Activated naive CD8-positive, alpha-beta T cell treated with anti-CD3 and anti-CD28 coated beads, Interleukin-2, amount 50 U/mL, for 24 hours (primary cell): ENCODE results near the gene CEP95.
A peak's percentile ranks its signal among the peaks of the same experiment; 100 is the strongest.
"Not testable (repeated sequence)": the region's sequence is repeated elsewhere in the genome, so short reads cannot be mapped to it uniquely, and the experiment has no call there.

Experiments used
- ATAC-seq: fragments of 150-1000 bp; cut with Tn5 transposase; one replicate; pipeline ENCODE4 v1.10.0; 2021
- DNase-seq: peaks from one replicate; pipeline ENCODE4 v3.0.0; 2021
- H3K27ac Mint-ChIP-seq: one replicate; pipeline ENCODE4 v1.8.0; 2021; ENCODE audit warnings: mild to moderate bottlenecking, mixed read lengths
- H3K27me3 Mint-ChIP-seq: one replicate; pipeline ENCODE4 v1.8.0; 2021; ENCODE audit warnings: mixed read lengths
- H3K36me3 Mint-ChIP-seq: one replicate; pipeline ENCODE4 v1.8.0; 2021; ENCODE audit warnings: low read depth, mixed read lengths
- H3K4me1 Mint-ChIP-seq: one replicate; pipeline ENCODE4 v1.8.0; 2021; ENCODE audit warnings: mixed read lengths
- H3K4me3 Mint-ChIP-seq: one replicate; pipeline ENCODE4 v1.8.0; 2021; ENCODE audit warnings: mild to moderate bottlenecking, moderate library complexity, mixed read lengths
- H3K9me3 Mint-ChIP-seq: one replicate; pipeline ENCODE4 v1.8.0; 2021; ENCODE audit warnings: mixed read lengths

CEP95 gene

GRCh38 chr17:64506576-64507412 is at the start of gene CEP95:
CEP95 (plus strand) TSS chr17:64506977; CDS start chr17:64507098, 121 bp downstream.
- no peaks in the 10 kb centered on the region for H3K9me3 Mint-ChIP-seq
- peaks cover 62% of the 10 kb centered on the region for H3K4me1 Mint-ChIP-seq
- peaks cover 3% of the 10 kb centered on the region for H3K27me3 Mint-ChIP-seq
- peak within 1 kb of the TSS; percentile 100 for H3K27ac Mint-ChIP-seq
- peak within 1 kb of the TSS; percentile 100 for H3K4me3 Mint-ChIP-seq
- H3K36me3 Mint-ChIP-seq, result peaks cover 69% of the 10 kb centered on the region
- ATAC-seq, result peak; percentile 62
- peak; percentile 96 for DNase-seq

GRCh38 chr17:64457156-64457555 is 49.6 kb upstream of the CEP95 start:
- H3K4me1 Mint-ChIP-seq, result peaks cover 18% of the 10 kb centered on the region

GRCh38 chr17:64458756-64459155 is 48.0 kb upstream of the CEP95 start:
- no peaks in the 10 kb centered on the region for H3K36me3 Mint-ChIP-seq
- H3K9me3 Mint-ChIP-seq, result no peaks in the 10 kb centered on the region
- no peak overlapping the region for H3K4me3 Mint-ChIP-seq
- DNase-seq (no peak), ATAC-seq (no peak)
- no peak overlapping the region for H3K27ac Mint-ChIP-seq
- H3K4me1 Mint-ChIP-seq, result peaks cover 18% of the 10 kb centered on the region
- H3K27me3 Mint-ChIP-seq, result no peaks in the 10 kb centered on the region

More at GRCh38 chr17:64457156-64457555, 49.6 kb upstream of the CEP95 start:
- no peak overlapping the region for H3K4me3 Mint-ChIP-seq
- ATAC-seq (no peak), DNase-seq (no peak)
- H3K36me3 Mint-ChIP-seq, result peaks cover 2% of the 10 kb centered on the region
- H3K27ac Mint-ChIP-seq, result no peak overlapping the region
- no peaks in the 10 kb centered on the region for H3K9me3 Mint-ChIP-seq
- H3K27me3 Mint-ChIP-seq, result no peaks in the 10 kb centered on the region

- DNase-seq (no peak), ATAC-seq (peak; percentile 67)
- Mint-ChIP-seq H3K4me1 (peaks cover 18% of the 10 kb centered on the region), H3K27ac (no peak overlapping the region), H3K36me3 (no peaks in the 10 kb centered on the region), H3K4me3 (no peak overlapping the region), H3K9me3 (no peaks in the 10 kb centered on the region), H3K27me3 (no peaks in the 10 kb centered on the region)
These were observed 47.5 kb upstream of the CEP95 start for GRCh38 chr17:64459284-64459747.

GRCh38 chr17:64459818-64460217 is 47.0 kb upstream of the CEP95 start:
- not testable (repeated sequence) for H3K27me3 Mint-ChIP-seq, DNase-seq, H3K4me3 Mint-ChIP-seq, H3K27ac Mint-ChIP-seq, H3K9me3 Mint-ChIP-seq, ATAC-seq, H3K36me3 Mint-ChIP-seq
- H3K4me1 Mint-ChIP-seq, result peaks cover 18% of the 10 kb centered on the region

GRCh38 chr17:64460955-64461354 is 45.8 kb upstream of the CEP95 start:
- H3K27me3 Mint-ChIP-seq, result no peaks in the 10 kb centered on the region
- DNase-seq, result no peak

GRCh38 chr17:64461788-64462187 is 45.0 kb upstream of the CEP95 start:
- no peaks in the 10 kb centered on the region for H3K27me3 Mint-ChIP-seq
- no peak for ATAC-seq
- no peak for DNase-seq
- H3K4me1 Mint-ChIP-seq, result peaks cover 8% of the 10 kb centered on the region
- no peaks in the 10 kb centered on the region for H3K9me3 Mint-ChIP-seq
- no peak overlapping the region for H3K27ac Mint-ChIP-seq
- H3K4me3 Mint-ChIP-seq, result no peak overlapping the region
- no peaks in the 10 kb centered on the region for H3K36me3 Mint-ChIP-seq

More at GRCh38 chr17:64460955-64461354, 45.8 kb upstream of the CEP95 start:
- peaks cover 14% of the 10 kb centered on the region for H3K4me1 Mint-ChIP-seq
- H3K27ac Mint-ChIP-seq, result no peak overlapping the region
- no peak overlapping the region for H3K4me3 Mint-ChIP-seq
- no peaks in the 10 kb centered on the region for H3K36me3 Mint-ChIP-seq
- H3K9me3 Mint-ChIP-seq, result no peaks in the 10 kb centered on the region
- ATAC-seq, result no peak

- DNase-seq (no peak), ATAC-seq (no peak)
- no peak overlapping the region for H3K27ac Mint-ChIP-seq
- no peaks in the 10 kb centered on the region for H3K27me3 Mint-ChIP-seq
- no peak overlapping the region for H3K4me3 Mint-ChIP-seq
- no peaks in the 10 kb centered on the region for H3K4me1 Mint-ChIP-seq
- H3K36me3 Mint-ChIP-seq, result no peaks in the 10 kb centered on the region
- H3K9me3 Mint-ChIP-seq, result no peaks in the 10 kb centered on the region
These were observed 40.6 kb upstream of the CEP95 start for GRCh38 chr17:64466019-64466735.

GRCh38 chr17:64466834-64467233 is 39.9 kb upstream of the CEP95 start:
- DNase-seq, ATAC-seq, H3K4me1 Mint-ChIP-seq, H3K4me3 Mint-ChIP-seq, H3K27ac Mint-ChIP-seq, H3K9me3 Mint-ChIP-seq, H3K36me3 Mint-ChIP-seq, H3K27me3 Mint-ChIP-seq: not testable (repeated sequence)

- peaks cover 2% of the 10 kb centered on the region for H3K4me1 Mint-ChIP-seq
- H3K27ac Mint-ChIP-seq, result no peak overlapping the region
- no peaks in the 10 kb centered on the region for H3K27me3 Mint-ChIP-seq
- no peaks in the 10 kb centered on the region for H3K9me3 Mint-ChIP-seq
- ATAC-seq (no peak), DNase-seq (no peak)
- H3K36me3 Mint-ChIP-seq, result no peaks in the 10 kb centered on the region
- H3K4me3 Mint-ChIP-seq, result no peak overlapping the region
These were observed 36.2 kb upstream of the CEP95 start for GRCh38 chr17:64470625-64471024.

- ATAC-seq (no peak), DNase-seq (no peak)
- Mint-ChIP-seq H3K4me1 (peaks cover 2% of the 10 kb centered on the region), H3K4me3 (no peak overlapping the region), H3K27ac (no peak overlapping the region), H3K27me3 (no peaks in the 10 kb centered on the region), H3K9me3 (no peaks in the 10 kb centered on the region), H3K36me3 (no peaks in the 10 kb centered on the region)
These were observed 35.3 kb upstream of the CEP95 start for GRCh38 chr17:64471440-64471839.

GRCh38 chr17:64472564-64472963 is 34.2 kb upstream of the CEP95 start:
- Mint-ChIP-seq H3K4me1 (peaks cover 2% of the 10 kb centered on the region), H3K9me3 (no peaks in the 10 kb centered on the region), H3K27ac (no peak overlapping the region), H3K4me3 (no peak overlapping the region), H3K27me3 (no peaks in the 10 kb centered on the region), H3K36me3 (peaks cover 4% of the 10 kb centered on the region)
- no peak for DNase-seq
- no peak for ATAC-seq

- DNase-seq, result no peak
- Mint-ChIP-seq H3K27me3 (no peaks in the 10 kb centered on the region), H3K4me1 (peaks cover 2% of the 10 kb centered on the region), H3K9me3 (no peaks in the 10 kb centered on the region), H3K27ac (no peak overlapping the region), H3K36me3 (peaks cover 15% of the 10 kb centered on the region), H3K4me3 (no peak overlapping the region)
- ATAC-seq, result no peak
These were observed 28.9 kb upstream of the CEP95 start for GRCh38 chr17:64477849-64478248.

GRCh38 chr17:64480951-64481350 is 25.8 kb upstream of the CEP95 start:
- DNase-seq (no peak), ATAC-seq (no peak)
- no peaks in the 10 kb centered on the region for H3K27me3 Mint-ChIP-seq
- H3K9me3 Mint-ChIP-seq, result no peaks in the 10 kb centered on the region
- no peak overlapping the region for H3K27ac Mint-ChIP-seq
- H3K4me1 Mint-ChIP-seq, result no peaks in the 10 kb centered on the region
- H3K36me3 Mint-ChIP-seq, result peaks cover 38% of the 10 kb centered on the region
- no peak overlapping the region for H3K4me3 Mint-ChIP-seq

- peaks cover 49% of the 10 kb centered on the region for H3K36me3 Mint-ChIP-seq
These were observed 22.4 kb upstream of the CEP95 start for GRCh38 chr17:64484380-64484779.

More at GRCh38 chr17:64484380-64484779, 22.4 kb upstream of the CEP95 start:
- Mint-ChIP-seq H3K4me1 (no peaks in the 10 kb centered on the region), H3K27me3 (no peaks in the 10 kb centered on the region), H3K4me3 (no peak overlapping the region), H3K27ac (no peak overlapping the region), H3K9me3 (no peaks in the 10 kb centered on the region)
- DNase-seq (no peak), ATAC-seq (no peak)
